CD8-positive, alpha-beta memory T cell (primary cell): ENCODE data around the gene GNAO1. TPM values are rescaled to one million over a fixed set of nuclear protein-coding genes. Genes with fewer than 3 reads are reported as not detected.

Source experiments
- CTCF ChIA-PET: fragments of 350-600 bp; sonication (Branson Sonifier 250); formaldehyde crosslinking; loops from one replicate; lab custom pipeline; 2021; ENCODE audit warnings: antibody characterized with exemption; lab: Charles Lee
- POLR2A ChIA-PET: fragments of 350-600 bp; sonication (Branson Sonifier 250); formaldehyde crosslinking; loops from one replicate; lab custom pipeline; 2021; ENCODE audit warnings: antibody characterized with exemption; lab: Charles Lee
- DNase-seq, 5 donors: peaks; one replicate each; pipeline versions ENCODE4 v3.0.0 to v3.0.0-alpha.2; 2020 to 2022; ENCODE audit warnings: mixed read lengths in 1 of 5
- H3K27ac ChIP-seq: one replicate; pipeline ENCODE4 v1.7.0; 2013; ENCODE audit warnings: low read depth, mild to moderate bottlenecking, low read length, moderate library complexity
- H3K27me3 ChIP-seq: 2 replicates; pipeline ENCODE4 v1.7.0; 2013; ENCODE audit warnings: low read length, mild to moderate bottlenecking; ENCODE audit not compliant: insufficient read depth, poor library complexity, severe bottlenecking
- H3K36me3 ChIP-seq: 2 replicates; pipeline ENCODE4 v1.7.0; 2013; ENCODE audit warnings: mild to moderate bottlenecking, low read length, moderate library complexity; ENCODE audit not compliant: insufficient read depth
- H3K4me1 ChIP-seq: 2 replicates; pipeline ENCODE4 v1.7.0; 2013; ENCODE audit warnings: mild to moderate bottlenecking, low read length, moderate library complexity; ENCODE audit not compliant: insufficient read depth
- H3K4me3 ChIP-seq: 2 replicates; pipeline ENCODE4 v1.7.0; 2013; ENCODE audit warnings: mild to moderate bottlenecking, low read length
- H3K9me3 ChIP-seq: 2 replicates; pipeline ENCODE4 v1.7.0; 2013; ENCODE audit warnings: mild to moderate bottlenecking, low read length
- H3K27ac Mint-ChIP-seq, 8 donors: one replicate each; pipeline ENCODE4 v1.8.0; 2020 to 2021; ENCODE audit warnings: mixed read lengths in 8 of 8, mild to moderate bottlenecking in 6 of 8, inconsistent platforms in 3 of 8, moderate library complexity in 3 of 8
- H3K27me3 Mint-ChIP-seq, 2 donors: one replicate each; pipeline ENCODE4 v1.8.0; 2020 to 2021; ENCODE audit warnings: mixed read lengths in 2 of 2, mild to moderate bottlenecking in 1 of 2, moderate library complexity in 1 of 2
- H3K36me3 Mint-ChIP-seq, 3 donors: one replicate each; pipeline ENCODE4 v1.8.0; 2020 to 2021; ENCODE audit warnings: mixed read lengths in 3 of 3, inconsistent platforms in 1 of 3, mild to moderate bottlenecking in 1 of 3
- H3K4me1 Mint-ChIP-seq, 3 donors: one replicate each; pipeline ENCODE4 v1.8.0; 2020 to 2021; ENCODE audit warnings: mixed read lengths in 3 of 3, inconsistent platforms in 1 of 3, mild to moderate bottlenecking in 1 of 3
- H3K4me3 Mint-ChIP-seq, 7 donors: one replicate each; pipeline ENCODE4 v1.8.0; 2020 to 2021; ENCODE audit warnings: mixed read lengths in 7 of 7, mild to moderate bottlenecking in 6 of 7, moderate library complexity in 4 of 7, inconsistent platforms in 2 of 7
- H3K9me3 Mint-ChIP-seq, 5 donors: one replicate each; pipeline ENCODE4 v1.8.0; 2020 to 2022; ENCODE audit warnings: mixed read lengths in 5 of 5, mild to moderate bottlenecking in 3 of 5, moderate library complexity in 2 of 5, inconsistent platforms in 1 of 5
- polyA plus RNA-seq: library from polyadenylated mRNA; unstranded; fragments of 300-500 nt; fragmentation: Illumina TruSeq; gene quantifications from one replicate; pipeline ENCODE4 v1.2.3, GENCODE V29; 2021
- total RNA-seq, 2 experiments: library from RNA; stranded (reverse); gene quantifications; one replicate each; pipeline ENCODE4 v1.2.3, GENCODE V29; 2021

Gene GNAO1
- 1 to 10 TPM; 2.5 TPM for total RNA-seq
- polyA plus RNA-seq: 0.86 TPM

DNA sequence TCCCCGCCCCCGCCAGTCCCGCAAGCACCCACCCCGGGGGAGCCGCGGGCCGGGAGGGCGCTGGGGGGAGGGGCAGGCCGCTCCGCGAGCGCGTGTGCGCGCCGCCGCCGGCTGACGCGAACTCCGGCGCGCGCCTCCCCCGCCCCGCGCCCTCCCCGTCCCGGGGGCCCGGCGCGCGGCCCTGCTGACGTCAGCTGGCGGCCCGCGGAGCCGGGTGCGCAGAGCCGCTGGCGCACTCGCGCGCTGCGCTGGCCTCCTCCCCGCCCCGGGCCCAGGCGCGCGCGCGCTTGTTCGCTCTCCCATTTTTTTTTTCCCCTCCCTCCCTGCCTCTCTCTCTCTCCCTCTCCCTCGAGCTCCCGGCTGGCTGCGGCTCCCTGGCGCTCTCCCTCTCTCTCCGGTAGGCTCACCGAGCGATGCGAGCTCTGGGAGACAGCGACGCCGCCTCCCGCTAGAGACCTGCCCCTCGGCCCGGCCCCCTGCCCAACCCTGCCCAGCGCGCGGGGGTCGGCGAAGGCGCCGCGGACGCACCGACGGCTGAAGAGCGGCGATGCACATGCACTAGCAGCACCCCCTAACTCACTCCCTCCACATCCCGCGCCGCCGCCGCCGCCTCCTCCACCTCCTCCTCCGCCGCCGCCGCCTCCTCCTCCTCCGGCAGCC lies at the start of gene GNAO1:
TSS of gene GNAO1 (plus strand) at position 334 of the 660 bp plus-strand sequence. CDS start 747 bp downstream, outside the sequence.
- DNase-seq: peak; percentile 26 to 82 (median 68)

DNA sequence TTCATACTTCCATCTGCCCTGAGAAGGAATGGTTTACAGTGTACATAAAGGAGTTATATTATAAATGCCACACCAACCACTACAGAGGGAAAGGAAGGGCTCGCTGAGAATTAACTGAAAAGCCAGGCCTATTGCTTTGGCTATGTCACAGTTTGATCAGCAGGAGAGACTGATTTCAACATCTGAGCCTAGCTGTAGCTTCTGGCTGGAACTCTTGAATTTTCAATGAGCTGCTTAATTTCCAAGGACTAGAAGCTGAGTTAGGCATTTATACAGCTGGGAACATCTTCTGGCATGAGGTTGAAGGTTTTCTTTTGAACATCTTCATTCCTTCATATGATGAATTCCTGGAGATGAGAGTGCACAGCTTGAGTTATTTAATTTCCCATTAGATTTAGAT lies 47.6 kb upstream of the GNAO1 start:
- no peaks in the 10 kb centered on the region for H3K36me3 ChIP-seq
- H3K27me3 ChIP-seq: no peaks in the 10 kb centered on the region
- no peak overlapping the region for H3K4me3 ChIP-seq
- H3K9me3 ChIP-seq: no peaks in the 10 kb centered on the region
- ChIA-PET POLR2A (no interaction called here), CTCF (no interaction called here)
- H3K4me1 Mint-ChIP-seq: no peaks in the 10 kb centered on the region
- no peak overlapping the region for H3K27ac ChIP-seq
- H3K4me1 ChIP-seq: no peaks in the 10 kb centered on the region
- no peak for DNase-seq
- H3K27me3 Mint-ChIP-seq: peaks cover 2 to 21% of the 10 kb centered on the region in 2 donors
- no peak overlapping the region for H3K27ac Mint-ChIP-seq
- H3K4me3 Mint-ChIP-seq: no peak overlapping the region
- H3K9me3 Mint-ChIP-seq: no peaks in the 10 kb centered on the region
- no peaks in the 10 kb centered on the region for H3K36me3 Mint-ChIP-seq

More for the DNA sequence above, at the start of gene GNAO1:
- peaks cover 24% of the 10 kb centered on the region for H3K4me1 ChIP-seq
- peaks cover 14% of the 10 kb centered on the region for H3K27me3 ChIP-seq
- peaks cover 12 to 29% of the 10 kb centered on the region in 2 donors for H3K27me3 Mint-ChIP-seq
- peak within 1 kb of the TSS; percentile 53 to 96 (median 88) for H3K27ac Mint-ChIP-seq
- no peaks in the 10 kb centered on the region for H3K9me3 Mint-ChIP-seq
- POLR2A ChIA-PET: interaction anchor here (1.0 kb wide), 1 partner anchor 12 kb away, joined by 5 read pairs; no protein-coding TSS in a partner anchor
- peak within 1 kb of the TSS; percentile 82 to 94 (median 85) for H3K4me3 Mint-ChIP-seq
- H3K36me3 Mint-ChIP-seq: peaks cover 0 to 2% (median 0%) of the 10 kb centered on the region in 3 donors
- no peaks in the 10 kb centered on the region for H3K36me3 ChIP-seq
- H3K4me3 ChIP-seq: peak within 1 kb of the TSS; percentile 46
- CTCF ChIA-PET: interaction anchor here (1.4 to 1.6 kb wide), 4 partner anchors 9 to 71 kb away, joined by 3 to 5 read pairs (median 4); no protein-coding TSS in a partner anchor
- peaks cover 28 to 53% (median 40%) of the 10 kb centered on the region in 3 donors for H3K4me1 Mint-ChIP-seq
- no peaks in the 10 kb centered on the region for H3K9me3 ChIP-seq
- H3K27ac ChIP-seq: peak within 1 kb of the TSS; percentile 34

DNA sequence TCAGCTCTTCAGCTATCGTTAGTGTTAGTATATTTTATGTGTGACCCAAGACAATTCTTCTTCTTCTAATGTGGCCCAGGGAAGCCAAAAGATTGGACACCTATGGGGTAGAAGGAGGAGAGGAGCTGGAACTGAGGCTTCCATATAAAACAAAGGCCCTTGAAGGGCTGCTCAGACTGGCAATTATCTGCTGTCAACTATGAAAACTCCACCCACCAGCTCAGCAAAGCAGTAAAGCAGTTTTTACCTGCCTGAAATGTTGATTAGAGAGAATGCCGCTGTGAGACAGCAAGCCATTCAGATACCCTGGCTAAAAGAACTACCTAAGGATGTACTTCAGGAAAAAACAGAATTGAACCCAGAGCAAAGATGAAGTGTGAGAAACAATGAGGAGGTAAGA lies 45.9 kb upstream of the GNAO1 start:
- Mint-ChIP-seq H3K36me3 (no peaks in the 10 kb centered on the region), H3K9me3 (no peaks in the 10 kb centered on the region), H3K27ac (no peak overlapping the region), H3K4me3 (no peak overlapping the region), H3K4me1 (no peaks in the 10 kb centered on the region), H3K27me3 (peaks cover 2 to 21% of the 10 kb centered on the region in 2 donors)
- H3K4me3 ChIP-seq: no peak overlapping the region
- POLR2A ChIA-PET: no interaction called here
- CTCF ChIA-PET: no interaction called here
- no peaks in the 10 kb centered on the region for H3K27me3 ChIP-seq
- H3K27ac ChIP-seq: no peak overlapping the region
- H3K9me3 ChIP-seq: no peaks in the 10 kb centered on the region
- no peak for DNase-seq
- H3K4me1 ChIP-seq: no peaks in the 10 kb centered on the region
- no peaks in the 10 kb centered on the region for H3K36me3 ChIP-seq

DNA sequence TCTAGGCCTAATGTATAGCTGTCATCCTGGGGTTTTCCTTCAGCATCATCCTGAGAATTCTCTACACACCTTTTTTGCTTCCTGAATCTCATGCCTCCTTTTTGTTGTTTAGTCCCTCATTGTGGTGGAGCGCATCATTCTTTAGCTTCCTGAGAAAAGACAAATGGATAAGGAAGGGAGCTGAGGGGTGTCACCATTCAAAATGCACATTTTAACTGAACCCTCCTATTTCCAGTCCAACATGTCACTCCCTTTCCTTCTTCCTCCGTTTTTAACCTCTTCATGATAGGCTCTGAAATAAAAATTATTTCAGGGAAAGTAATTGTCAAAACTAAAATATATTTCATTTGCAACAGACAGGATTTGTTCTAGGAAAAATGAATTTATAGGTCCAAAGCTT lies 39.7 kb upstream of the GNAO1 start:
- Histone ChIP-seq H3K4me3 (no peak overlapping the region), H3K27me3 (no peaks in the 10 kb centered on the region), H3K36me3 (no peaks in the 10 kb centered on the region), H3K27ac (no peak overlapping the region), H3K4me1 (no peaks in the 10 kb centered on the region), H3K9me3 (no peaks in the 10 kb centered on the region)
- peaks cover 0 to 7% (median 2%) of the 10 kb centered on the region in 3 donors for H3K36me3 Mint-ChIP-seq
- no peaks in the 10 kb centered on the region for H3K4me1 Mint-ChIP-seq
- CTCF ChIA-PET: no interaction called here
- peak overlapping the region in 1 of 8 donors; percentile 82 for H3K27ac Mint-ChIP-seq
- POLR2A ChIA-PET: no interaction called here
- H3K4me3 Mint-ChIP-seq: no peak overlapping the region
- peaks cover 11 to 13% of the 10 kb centered on the region in 2 donors for H3K27me3 Mint-ChIP-seq
- no peaks in the 10 kb centered on the region for H3K9me3 Mint-ChIP-seq
- DNase-seq: no peak

DNA sequence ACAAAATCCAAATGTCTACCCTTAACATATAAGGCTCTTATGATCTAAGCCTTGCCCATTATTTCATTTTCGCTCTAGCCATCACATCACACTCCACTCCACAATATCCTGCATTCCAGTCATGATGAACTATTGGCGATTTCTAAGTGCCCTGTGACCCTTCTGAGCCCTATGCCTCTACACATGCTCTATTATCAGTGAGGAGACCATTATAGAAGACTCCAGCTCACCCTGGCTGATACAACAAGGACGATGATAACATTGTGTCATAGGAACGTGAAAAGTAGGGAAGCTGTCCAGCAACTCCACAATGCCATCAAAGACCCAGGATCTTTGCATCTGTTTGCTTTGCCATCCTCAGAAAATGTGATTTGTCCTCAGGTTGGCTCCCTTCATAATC lies 29.6 kb upstream of the GNAO1 start:
- Mint-ChIP-seq H3K27me3 (no peaks in the 10 kb centered on the region), H3K27ac (no peak overlapping the region), H3K4me1 (peaks cover 3 to 9% (median 4%) of the 10 kb centered on the region in 3 donors), H3K4me3 (no peak overlapping the region), H3K36me3 (peaks cover 0 to 3% (median 0%) of the 10 kb centered on the region in 3 donors), H3K9me3 (peaks cover 0 to 1% (median 0%) of the 10 kb centered on the region in 5 donors)
- H3K9me3 ChIP-seq: no peaks in the 10 kb centered on the region
- H3K27me3 ChIP-seq: no peaks in the 10 kb centered on the region
- H3K27ac ChIP-seq: no peak overlapping the region
- ChIA-PET CTCF (no interaction called here), POLR2A (no interaction called here)
- no peak for DNase-seq
- H3K4me1 ChIP-seq: no peaks in the 10 kb centered on the region
- H3K4me3 ChIP-seq: no peak overlapping the region
- no peaks in the 10 kb centered on the region for H3K36me3 ChIP-seq

DNA sequence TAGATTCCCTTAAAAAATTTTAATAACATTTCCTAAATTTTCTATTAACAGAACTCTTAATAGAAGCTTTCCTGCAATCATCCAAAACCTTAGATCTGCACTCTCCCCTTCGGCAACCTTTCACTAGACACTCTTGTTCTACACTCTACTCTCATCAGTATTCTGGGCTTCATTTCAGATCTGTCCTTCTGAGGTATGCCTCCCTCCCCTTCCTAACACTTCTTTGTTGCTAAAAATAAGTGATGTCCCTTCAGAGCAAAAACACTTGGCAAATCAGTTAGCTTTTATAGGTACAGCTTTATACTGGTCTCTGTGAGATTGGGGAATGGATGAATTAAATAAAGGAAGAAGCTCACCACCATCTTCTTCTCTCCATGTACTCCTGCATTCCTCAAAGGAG lies 28.2 kb upstream of the GNAO1 start:
- Mint-ChIP-seq H3K27ac (peak overlapping the region in 2 of 8 donors; percentile 28 to 77), H3K27me3 (peaks cover 3 to 5% of the 10 kb centered on the region in 2 donors), H3K36me3 (peaks cover 0 to 3% (median 0%) of the 10 kb centered on the region in 3 donors), H3K9me3 (peaks cover 0 to 1% (median 0%) of the 10 kb centered on the region in 5 donors), H3K4me3 (no peak overlapping the region), H3K4me1 (peaks cover 3 to 9% (median 4%) of the 10 kb centered on the region in 3 donors)
- Histone ChIP-seq H3K9me3 (no peaks in the 10 kb centered on the region), H3K27ac (no peak overlapping the region), H3K36me3 (no peaks in the 10 kb centered on the region), H3K4me3 (no peak overlapping the region), H3K27me3 (no peaks in the 10 kb centered on the region), H3K4me1 (no peaks in the 10 kb centered on the region)
- no peak for DNase-seq
- POLR2A ChIA-PET: no interaction called here
- CTCF ChIA-PET: no interaction called here

DNA sequence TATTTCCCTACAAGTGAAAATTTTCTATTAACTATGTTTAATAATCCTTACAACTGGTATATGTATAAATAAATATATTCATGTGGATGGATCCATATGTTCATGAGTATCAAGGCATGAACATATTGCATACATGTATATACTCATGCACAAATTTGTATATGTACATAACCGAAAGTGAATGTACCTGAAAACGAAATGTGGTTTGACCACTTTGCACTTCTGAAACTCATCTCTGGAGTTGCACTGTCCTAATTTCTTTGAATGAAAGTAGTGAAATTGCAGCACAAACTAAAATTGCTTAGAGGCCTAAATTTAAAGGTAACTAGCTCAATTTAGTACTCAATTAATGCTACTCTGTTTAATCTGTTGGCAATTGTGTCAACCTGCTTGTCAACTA lies 27.4 kb upstream of the GNAO1 start:
- H3K9me3 ChIP-seq: no peaks in the 10 kb centered on the region
- ChIA-PET CTCF (no interaction called here), POLR2A (no interaction called here)
- Mint-ChIP-seq H3K27me3 (peaks cover 3 to 7% of the 10 kb centered on the region in 2 donors), H3K9me3 (peaks cover 0 to under 1% (median 0%) of the 10 kb centered on the region in 5 donors), H3K4me3 (no peak overlapping the region), H3K4me1 (peaks cover 3 to 9% (median 4%) of the 10 kb centered on the region in 3 donors), H3K27ac (no peak overlapping the region), H3K36me3 (peaks cover 0 to 3% (median 0%) of the 10 kb centered on the region in 3 donors)
- H3K4me1 ChIP-seq: no peaks in the 10 kb centered on the region
- H3K27me3 ChIP-seq: no peaks in the 10 kb centered on the region
- H3K36me3 ChIP-seq: no peaks in the 10 kb centered on the region
- no peak overlapping the region for H3K4me3 ChIP-seq
- H3K27ac ChIP-seq: no peak overlapping the region
- DNase-seq: no peak

DNA sequence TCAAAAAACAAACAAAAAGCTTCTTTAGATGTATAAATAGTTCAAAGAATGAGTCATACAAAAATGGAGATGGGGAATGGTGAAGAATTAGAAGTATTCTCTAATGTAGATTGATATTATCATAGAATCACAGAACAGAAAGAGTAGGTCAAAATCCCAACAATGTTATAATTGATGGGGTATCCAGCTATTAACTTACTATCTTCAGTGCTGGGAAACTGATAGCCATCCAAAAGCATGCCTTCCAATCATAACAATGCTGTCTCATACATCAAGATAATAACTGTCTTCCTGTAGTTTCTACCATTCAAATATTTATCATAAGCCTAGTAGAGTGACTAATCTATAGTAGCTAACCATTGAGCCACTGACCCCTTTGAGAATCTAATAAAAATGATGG lies 26.7 kb upstream of the GNAO1 start:
- no peaks in the 10 kb centered on the region for H3K4me1 ChIP-seq
- POLR2A ChIA-PET: no interaction called here
- Mint-ChIP-seq H3K4me3 (no peak overlapping the region), H3K27ac (no peak overlapping the region), H3K9me3 (no peaks in the 10 kb centered on the region), H3K4me1 (peaks cover 3 to 9% (median 4%) of the 10 kb centered on the region in 3 donors), H3K27me3 (peaks cover 3 to 7% of the 10 kb centered on the region in 2 donors), H3K36me3 (peaks cover 0 to 3% (median 0%) of the 10 kb centered on the region in 3 donors)
- no peaks in the 10 kb centered on the region for H3K27me3 ChIP-seq
- no peak overlapping the region for H3K4me3 ChIP-seq
- H3K9me3 ChIP-seq: no peaks in the 10 kb centered on the region
- no peak for DNase-seq
- H3K27ac ChIP-seq: no peak overlapping the region
- no peaks in the 10 kb centered on the region for H3K36me3 ChIP-seq
- CTCF ChIA-PET: no interaction called here
